K562 (cell line): ENCODE results near the gene NR1H2. TPM values are rescaled to one million over a fixed set of nuclear protein-coding genes. Genes with fewer than 3 reads are reported as not detected.

ENCODE experiments used
- ATAC-seq: fragments of 200-7000 bp; cut with Tn5 transposase; 3 replicates; pipeline ENCODE4 v1.9.1; 2020; ENCODE audit warnings: moderate library complexity
- BruUV-seq: library from RNA; stranded (reverse); fragments of 400-500 nt; replicated peaks from 2 replicates; lab custom pipeline; 2021; lab: Mats Ljungman, UMichigan
- CTCF ChIA-PET: fragments of 300-600 bp; formaldehyde crosslinking; extraction: SDS; loops from one replicate; lab custom pipeline; 2021; ENCODE audit warnings: low intra/inter-chr PET ratio; lab: Yijun Ruan, JAX
- POLR2A ChIA-PET: fragments of 300-600, 350-650 bp; sonication (Branson Sonifier 250); formaldehyde crosslinking; extraction: SDS; loops from one replicate; lab custom pipeline; 2021; ENCODE audit warnings: antibody characterized with exemption, inconsistent platforms; lab: Yijun Ruan, JAX
- DNase-seq, 4 experiments: peaks; one replicate each; pipeline versions ENCODE4 v3.0.0 to v3.0.0-alpha.2; 2011 to 2018; ENCODE audit warnings: low spot score in 3 of 4, mixed read lengths in 3 of 4; ENCODE audit errors: extremely low read depth in 1 of 4
- FAIRE-seq: peaks from 2 replicates; lab custom pipeline; 2011; peaks lifted over from hg19 to GRCh38; lab: Jason Lieb, UNC
- H2AFZ ChIP-seq: 2 replicates; pipeline ENCODE4 v1.6.0; 2011; ENCODE audit warnings: low read depth, low read length, control low read depth, inconsistent platforms
- H3K27ac ChIP-seq: fragments of 200-600 bp; 3 replicates; pipeline ENCODE4 v1.8.0; 2011; ENCODE audit warnings: low read depth, mild to moderate bottlenecking, control low read depth, inconsistent platforms, low read length, moderate library complexity, mixed read lengths; ENCODE audit errors: extremely low read depth
- H3K27me3 ChIP-seq, 2 experiments: fragments of 300-600 bp in 1 of 2; 2 replicates in 1 of 2; 3 replicates in 1 of 2; pipeline versions ENCODE4 v1.6.0 to v1.8.0; 2011; ENCODE audit warnings: inconsistent platforms in 2 of 2, low read length in 2 of 2, mild to moderate bottlenecking in 1 of 2, mixed read lengths in 1 of 2, moderate library complexity in 1 of 2; ENCODE audit not compliant: control insufficient read depth in 2 of 2, insufficient read depth in 2 of 2
- H3K36me3 ChIP-seq: fragments of 300-600 bp; 3 replicates; pipeline ENCODE4 v1.8.0; 2011; ENCODE audit warnings: mild to moderate bottlenecking, low read length, inconsistent platforms; ENCODE audit not compliant: control insufficient read depth, insufficient read depth
- H3K4me1 ChIP-seq, 2 experiments: fragments of 200-600 bp in 1 of 2; replicated peaks in 1 of 2; 2 replicates in 1 of 2; 3 replicates in 1 of 2; pipeline versions ENCODE4 v1.5.1 to v1.8.0; 2011; ENCODE audit warnings: inconsistent platforms in 2 of 2, low read length in 2 of 2, mild to moderate bottlenecking in 1 of 2, mixed read lengths in 1 of 2, moderate library complexity in 1 of 2; ENCODE audit not compliant: control insufficient read depth in 2 of 2, insufficient read depth in 2 of 2
- H3K4me2 ChIP-seq: 2 replicates; pipeline ENCODE4 v1.6.1; 2011; ENCODE audit warnings: low read length, control low read depth, inconsistent platforms, mixed read lengths; ENCODE audit not compliant: insufficient read depth
- H3K4me3 ChIP-seq: fragments of 200-600 bp; sonication (generic), shearing (Covaris generic); 2 replicates; pipeline ENCODE4 v1.5.1; 2016; ENCODE audit warnings: control low read depth, inconsistent platforms
- H3K79me2 ChIP-seq: fragments of 200-600 bp; 3 replicates; pipeline ENCODE4 v1.8.0; 2011; ENCODE audit warnings: low read length, inconsistent platforms; ENCODE audit not compliant: control insufficient read depth, insufficient read depth
- H3K9ac ChIP-seq, 2 experiments: 2 replicates each; pipeline versions ENCODE4 v1.6.0 to v1.6.1; 2011; ENCODE audit warnings: low read depth in 2 of 2, low read length in 2 of 2, control low read depth in 1 of 2, inconsistent platforms in 1 of 2, mild to moderate bottlenecking in 1 of 2, mixed read lengths in 1 of 2; ENCODE audit not compliant: insufficient read depth in 1 of 2
- H3K9me1 ChIP-seq: one replicate; pipeline ENCODE4 v1.6.0; 2011; ENCODE audit warnings: inconsistent platforms, mild to moderate bottlenecking, low read length, moderate library complexity; ENCODE audit not compliant: control insufficient read depth, insufficient read depth
- H3K9me3 ChIP-seq: replicated peaks from 2 replicates; pipeline ENCODE4 v1.5.1; 2011; ENCODE audit warnings: low read depth, low read length, inconsistent platforms; ENCODE audit not compliant: control insufficient read depth, insufficient read depth
- H4K20me1 ChIP-seq: replicated peaks from 2 replicates; pipeline ENCODE4 v1.6.1; 2011; ENCODE audit warnings: low read length, inconsistent platforms, mixed read lengths; ENCODE audit not compliant: control insufficient read depth, insufficient read depth
- CEBPB ChIP-seq: fragments of 450-650 bp; IDR thresholded peaks from 2 replicates; pipeline ENCODE4 v1.6.1; 2016; ENCODE audit warnings: missing genetic modification characterization, missing compliant biosample characterization
- POLR2A ChIP-seq: fragments of 450-650 bp; conservative IDR thresholded peaks from 2 replicates; pipeline ENCODE4 v1.6.1; 2016
- POLR2G ChIP-seq: fragments of 200-400 bp; formaldehyde crosslinking; IDR thresholded peaks from 2 replicates; pipeline ENCODE4 v1.6.1; 2017; ENCODE audit warnings: low read depth, mild to moderate bottlenecking, antibody characterized with exemption, low read length, moderate library complexity
- RBM22 ChIP-seq: fragments of 200-400 bp; formaldehyde crosslinking; IDR thresholded peaks from 2 replicates; pipeline ENCODE4 v1.6.1; 2018; ENCODE audit warnings: low read length, low read depth; ENCODE audit not compliant: poor library complexity, severe bottlenecking
- SMARCA4 ChIP-seq: fragments of 450-650 bp; IDR thresholded peaks from 2 replicates; pipeline ENCODE4 v1.6.1; 2016
- ZNF76 ChIP-seq: fragments of 250-450 bp; sonication (Bioruptor Pico); IDR thresholded peaks from 2 replicates; pipeline ENCODE4 v1.4.0; 2020; ENCODE audit warnings: mild to moderate bottlenecking, moderate library complexity, borderline replicate concordance
- WGBS: fragments of 100-300 bp; shearing (Covaris generic); methylation state at CpG from one replicate; pipeline ENCODE4 v1.1.6; 2016; ENCODE audit warnings: low coverage, mixed read lengths; ENCODE audit not compliant: insufficient coverage; ENCODE audit errors: missing lambda C conversion rate; 5-methylcytosine and 5-hydroxymethylcytosine counted together
- in situ Hi-C: fragments of 300-500 bp; cut with MboI; formaldehyde crosslinking; loops from 4 replicates; pipeline ENCODE4 v1.15.0; 2018; ENCODE audit warnings: inconsistent platforms, mixed read lengths
- intact Hi-C: fragments of 100-400 bp; cut with micrococcal nuclease; formaldehyde crosslinking; loops from 2 replicates; pipeline ENCODE4 v1.14.2; 2022
- polyA plus RNA-seq, 8 experiments: library from polyadenylated mRNA; depleted of rRNA in 4 of 8; stranded (reverse) in 5 of 8; unstranded in 3 of 8; fragments of >200 nt; fragmentation: Nextera tagmentation in 2 of 8; fragmentation: Illumina TruSeq in 1 of 8; extraction: Ambion mirVana in 2 of 8; extraction: Trizol in 1 of 8; gene quantifications; 2 replicates each; pipeline versions ENCODE4 v1.2.1 to v1.2.3, GENCODE V29; 2011 to 2014; ENCODE audit warnings: inconsistent platforms in 1 of 8, missing spikeins in 1 of 8
- total RNA-seq, 7 experiments: library from RNA; depleted of rRNA in 6 of 7; stranded (reverse); fragments of >200 nt in 6 of 7; fragmentation: Illumina TruSeq in 2 of 7; extraction: Trizol in 2 of 7; gene quantifications; 2 replicates each; pipeline versions ENCODE4 v1.2.1 to v1.2.3, GENCODE V29; 2011 to 2021; ENCODE audit warnings: low replicate concordance in 1 of 7
- TF ChIP-seq, protein P1 (sequence below): sonication (generic); formaldehyde crosslinking; IDR thresholded peaks from 2 replicates; pipeline ENCODE4 v1.8.1; 2023; ENCODE audit warnings: mild to moderate bottlenecking, missing genetic modification reagents

The NR1H2 gene
- total and polyA plus RNA-seq, 9 of the 15 experiments (the other 6 are each of a cell fraction or from before 2014, with no cell fraction given) = 0.11 to 73.8 (median 24.0) TPM

DNA sequence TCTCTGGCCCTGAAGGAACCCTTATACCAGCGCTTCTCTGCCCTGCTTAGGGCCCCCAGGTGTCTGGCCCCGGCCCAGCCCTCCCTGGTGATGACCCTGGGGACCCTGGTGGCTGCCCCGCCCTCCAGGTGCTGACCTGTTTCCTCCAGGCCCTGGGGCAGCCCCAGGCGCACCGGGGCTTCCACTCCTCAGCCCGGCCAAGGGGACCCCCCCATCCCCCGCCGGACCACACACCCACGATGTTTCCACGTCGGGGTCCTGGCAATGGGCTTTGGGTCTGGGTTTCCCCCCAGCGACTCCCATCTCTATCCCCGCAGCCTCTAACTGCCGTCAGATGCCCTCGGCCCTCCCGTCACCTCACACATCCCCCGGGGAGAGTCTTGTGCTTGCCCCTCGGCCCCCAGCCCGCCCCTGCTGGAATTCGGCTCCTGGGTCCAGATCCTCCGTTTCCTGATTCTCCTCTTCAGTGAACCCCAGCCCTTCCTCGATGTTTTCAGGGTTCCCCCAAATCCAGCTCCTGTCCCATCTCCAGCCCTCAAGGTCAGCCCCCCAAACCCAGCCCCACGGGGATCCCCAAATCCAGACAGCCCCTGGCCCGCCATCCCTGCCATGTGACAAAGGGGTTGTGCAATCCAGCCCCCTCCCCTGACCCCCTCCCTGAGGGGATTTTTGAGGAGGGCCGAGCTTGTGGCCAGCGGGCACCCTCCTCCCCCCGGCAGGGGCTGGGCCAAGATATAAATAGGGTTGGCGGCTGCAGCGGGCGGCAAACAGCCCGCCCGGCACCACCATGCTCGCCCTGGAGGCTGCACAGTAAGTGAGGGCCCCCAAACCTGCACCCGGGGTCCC lies 42.1 kb downstream of the NR1H2 start, which contains the start of gene SPIB:
SPIB (plus strand) TSS at position 763 of the 846 bp plus-strand sequence; CDS start at position 788, 25 bp downstream.
- no TSS peak for BruUV-seq
- no peak within 1 kb of the TSS for H3K4me2 ChIP-seq
- no peaks in the 10 kb centered on the region for H4K20me1 ChIP-seq
- CTCF ChIA-PET = no interaction called here
- H3K4me1 ChIP-seq = peaks cover 13 to 65% of the 10 kb centered on the region in 2 experiments
- POLR2A ChIA-PET = interaction anchor here (0.6 to 1.0 kb wide), 3 partner anchors 13 to 169 kb away, joined by 3 to 5 read pairs (median 3); no protein-coding TSS in a partner anchor
- WGBS = 76% methylated on average over 21 of the region's 34 CpGs
- no peak within 1 kb of the TSS for H3K27ac ChIP-seq
- no peak within 1 kb of the TSS for H2AFZ ChIP-seq
- ATAC-seq (no peak), FAIRE-seq (no peak), DNase-seq (no peak)
- TF ChIP-seq CEBPB (tag) (peak; percentile 25; the same call in 1 of the 2 replicates), SMARCA4 (no peak), ZNF76 (CRISPR knock-in tag) (no peak), RBM22 (peak; percentile 85), POLR2A (peak; percentile 58; the same call in 1 of the 2 replicates), POLR2G (peak; percentile 69; the same call in 1 of the 2 replicates)
- TF ChIP-seq, protein P1, sequence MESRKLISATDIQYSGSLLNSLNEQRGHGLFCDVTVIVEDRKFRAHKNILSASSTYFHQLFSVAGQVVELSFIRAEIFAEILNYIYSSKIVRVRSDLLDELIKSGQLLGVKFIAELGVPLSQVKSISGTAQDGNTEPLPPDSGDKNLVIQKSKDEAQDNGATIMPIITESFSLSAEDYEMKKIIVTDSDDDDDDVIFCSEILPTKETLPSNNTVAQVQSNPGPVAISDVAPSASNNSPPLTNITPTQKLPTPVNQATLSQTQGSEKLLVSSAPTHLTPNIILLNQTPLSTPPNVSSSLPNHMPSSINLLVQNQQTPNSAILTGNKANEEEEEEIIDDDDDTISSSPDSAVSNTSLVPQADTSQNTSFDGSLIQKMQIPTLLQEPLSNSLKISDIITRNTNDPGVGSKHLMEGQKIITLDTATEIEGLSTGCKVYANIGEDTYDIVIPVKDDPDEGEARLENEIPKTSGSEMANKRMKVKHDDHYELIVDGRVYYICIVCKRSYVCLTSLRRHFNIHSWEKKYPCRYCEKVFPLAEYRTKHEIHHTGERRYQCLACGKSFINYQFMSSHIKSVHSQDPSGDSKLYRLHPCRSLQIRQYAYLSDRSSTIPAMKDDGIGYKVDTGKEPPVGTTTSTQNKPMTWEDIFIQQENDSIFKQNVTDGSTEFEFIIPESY (CRISPR knock-in tag) = peak; percentile 72
- H3K9me3 ChIP-seq = no peaks in the 10 kb centered on the region
- intact Hi-C loops = no loop called here
- H3K4me3 ChIP-seq = no peak within 1 kb of the TSS
- H3K9ac ChIP-seq = peak within 1 kb of the TSS in 1 of 2 experiments; percentile 28; a peak in 2 of 4 replicates
- no peaks in the 10 kb centered on the region for H3K27me3 ChIP-seq
- no peaks in the 10 kb centered on the region for H3K9me1 ChIP-seq
- H3K36me3 ChIP-seq = peaks cover 35% of the 10 kb centered on the region; the same call in 2 of the 3 replicates
- H3K79me2 ChIP-seq = no peaks in the 10 kb centered on the region
- in situ Hi-C loops = no loop called here
